HepG2 (cell line): Measurements from ENCODE around the gene COX15. TPM values are rescaled to one million over a fixed set of nuclear protein-coding genes. Genes with fewer than 3 reads are reported as not detected.

Source experiments
- ATAC-seq: fragments of 200-7000 bp; cut with Tn5 transposase; 3 replicates; pipeline ENCODE4 v1.9.1; 2020; ENCODE audit warnings: mild to moderate bottlenecking, moderate library complexity
- BruUV-seq: library from RNA; stranded (reverse); fragments of 400-500 nt; replicated peaks from 2 replicates; lab custom pipeline; 2021; lab: Mats Ljungman, UMichigan
- CTCF ChIA-PET: fragments of 300-600 bp; formaldehyde crosslinking; extraction: SDS; loops from one replicate; lab custom pipeline; 2021; ENCODE audit warnings: low total read pairs, inconsistent platforms, low intra/inter-chr PET ratio; lab: Yijun Ruan, JAX
- POLR2A ChIA-PET: fragments of 350-600 bp; sonication (Branson Sonifier 250); formaldehyde crosslinking; loops from one replicate; lab custom pipeline; 2020; ENCODE audit warnings: antibody characterized with exemption, inconsistent platforms; lab: Yijun Ruan, JAX
- DNase-seq: peaks from one replicate; pipeline ENCODE4 v3.0.0-alpha.2; 2015; ENCODE audit warnings: low spot score
- FAIRE-seq: peaks from 3 replicates; lab custom pipeline; 2011; peaks lifted over from hg19 to GRCh38; lab: Jason Lieb, UNC
- H2AFZ ChIP-seq: one replicate; pipeline ENCODE4 v1.6.1; 2011; ENCODE audit warnings: low read length, inconsistent platforms
- H3K27ac ChIP-seq: fragments of 300-600 bp; 3 replicates; pipeline ENCODE4 v1.8.0; 2011; ENCODE audit warnings: mixed run types, mild to moderate bottlenecking, mixed read lengths, low read length, inconsistent platforms; ENCODE audit not compliant: insufficient read depth; ENCODE audit errors: extremely low read length
- H3K27me3 ChIP-seq, 2 experiments: fragments of 200-600 bp in 1 of 2; 2 replicates in 1 of 2; 3 replicates in 1 of 2; pipeline versions ENCODE4 v1.6.0 to v1.8.0; 2011; ENCODE audit warnings: low read length in 2 of 2, mild to moderate bottlenecking in 2 of 2, moderate library complexity in 2 of 2, inconsistent platforms in 1 of 2; ENCODE audit not compliant: insufficient read depth in 2 of 2, control insufficient read depth in 1 of 2
- H3K36me3 ChIP-seq, 2 experiments: fragments of 200-600 bp in 1 of 2; replicated peaks in 1 of 2; 2 replicates in 1 of 2; 3 replicates in 1 of 2; pipeline versions ENCODE4 v1.5.1 to v1.8.0; 2011; ENCODE audit warnings: low read length in 2 of 2, inconsistent platforms in 1 of 2; ENCODE audit not compliant: insufficient read depth in 2 of 2, control insufficient read depth in 1 of 2
- H3K4me1 ChIP-seq: 2 replicates; pipeline ENCODE4 v1.5.1; 2012; ENCODE audit warnings: low read length, inconsistent platforms; ENCODE audit not compliant: insufficient read depth
- H3K4me2 ChIP-seq: 2 replicates; pipeline ENCODE4 v1.6.0; 2011; ENCODE audit warnings: low read depth, low read length, inconsistent platforms
- H3K4me3 ChIP-seq, 3 experiments: fragments of 200-600 bp in 1 of 3; sonication (generic), shearing (Covaris generic) in 1 of 3; replicated peaks in 1 of 3; 2 replicates each; pipeline ENCODE4 v1.5.1; 2011 to 2016; ENCODE audit warnings: low read length in 3 of 3, inconsistent platforms in 2 of 3, low read depth in 2 of 3, mild to moderate bottlenecking in 2 of 3, control low read depth in 1 of 3, mixed read lengths in 1 of 3; ENCODE audit not compliant: insufficient read depth in 1 of 3
- H3K79me2 ChIP-seq: one replicate; pipeline ENCODE4 v1.6.1; 2011; ENCODE audit warnings: low read length, inconsistent platforms; ENCODE audit not compliant: insufficient read depth
- H3K9ac ChIP-seq: 2 replicates; pipeline ENCODE4 v1.6.0; 2011; ENCODE audit warnings: mild to moderate bottlenecking, low read depth, low read length, inconsistent platforms; ENCODE audit not compliant: insufficient read depth
- H3K9me3 ChIP-seq: 2 replicates; pipeline ENCODE4 v1.5.1; 2012; ENCODE audit warnings: mild to moderate bottlenecking, low read length
- H4K20me1 ChIP-seq: 2 replicates; pipeline ENCODE4 v1.6.0; 2011; ENCODE audit warnings: inconsistent platforms, mild to moderate bottlenecking, low read length, moderate library complexity; ENCODE audit not compliant: insufficient read depth
- GMEB1 ChIP-seq: sonication (generic); formaldehyde crosslinking; IDR thresholded peaks from 2 replicates; pipeline ENCODE4 v1.5.1; 2020; ENCODE audit warnings: missing genetic modification reagents, mild to moderate bottlenecking, borderline replicate concordance
- WGBS: methylation state at CpG from one replicate; pipeline ENCODE4 v1.1.6; 2017; ENCODE audit warnings: low lambda C conversion rate; 5-methylcytosine and 5-hydroxymethylcytosine counted together
- in situ Hi-C: cut with HindIII; loops from 2 replicates; pipeline ENCODE4 v1.10.0; 2017; ENCODE audit warnings: low pct_unique_long_range_greater_than_20kb; ENCODE audit not compliant: extremely low pct_ligation_motif_present
- intact Hi-C: fragments of 100-400 bp; cut with micrococcal nuclease; formaldehyde crosslinking; loops from one replicate; pipeline ENCODE4 v1.10.0; 2022; ENCODE audit not compliant: unreplicated experiment
- polyA plus RNA-seq, 8 experiments: library from polyadenylated mRNA; depleted of rRNA in 3 of 8; stranded (reverse) in 7 of 8; unstranded in 1 of 8; fragments of >200 nt; fragmentation: Illumina TruSeq in 4 of 8; extraction: Trizol in 4 of 8; gene quantifications; 2 replicates each; pipeline versions ENCODE4 v1.2.1 to v1.2.3, GENCODE V29; 2011 to 2016; ENCODE audit warnings: low read depth in 4 of 8, missing spikeins in 1 of 8, mixed read lengths in 1 of 8; ENCODE audit not compliant: insufficient read depth in 1 of 8
- total RNA-seq, 5 experiments: library from RNA; depleted of rRNA; stranded (reverse); fragments of >200 nt; fragmentation: Illumina TruSeq; extraction: Trizol; gene quantifications; 2 replicates each; pipeline ENCODE4 v1.2.3, GENCODE V29; 2016; ENCODE audit warnings: low read depth in 1 of 5
- TF ChIP-seq, protein P1 (sequence below), 2 experiments: sonication (generic) in 1 of 2; formaldehyde crosslinking in 1 of 2; IDR thresholded peaks; 2 replicates each; pipeline versions ENCODE4 v1.6.1 to v1.9.0; 2014 to 2022; ENCODE audit warnings: antibody characterized with exemption in 1 of 2, borderline replicate concordance in 1 of 2, inconsistent platforms in 1 of 2, low read depth in 1 of 2, missing genetic modification reagents in 1 of 2

The COX15 gene
- total and polyA plus RNA-seq, 2 of the 13 experiments (the other 11 are each of a cell fraction or from before 2014, with no cell fraction given), result 19.2 to 44.7 TPM

DNA sequence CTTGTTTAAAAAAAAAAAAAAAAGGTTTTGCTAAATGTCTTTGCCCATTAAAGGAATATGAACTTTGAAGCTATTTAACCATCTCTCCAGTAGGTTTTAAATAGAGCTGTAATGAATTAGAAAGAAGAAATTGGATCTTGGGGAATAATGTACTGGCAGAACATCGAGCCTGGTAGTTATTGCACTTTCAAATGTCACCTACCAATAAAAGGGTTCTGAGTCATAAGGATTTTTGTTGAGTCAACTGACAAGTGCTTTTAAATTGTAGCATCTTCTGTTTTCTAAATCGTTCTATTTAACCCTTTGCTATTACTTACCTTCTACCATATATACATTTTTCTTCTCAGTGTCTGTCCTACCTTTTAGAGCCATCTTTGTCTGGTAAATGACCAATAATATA lies 10.8 kb upstream of the COX15 start:
- Histone ChIP-seq H3K79me2 (peaks cover 13% of the 10 kb centered on the region), H3K9me3 (peaks cover 14% of the 10 kb centered on the region), H4K20me1 (no peaks in the 10 kb centered on the region), H3K27me3 (no peaks in the 10 kb centered on the region), H3K4me1 (peaks cover 6% of the 10 kb centered on the region; the same call in 1 of the 2 replicates), H3K27ac (no peak overlapping the region), H3K4me3 (no peak overlapping the region), H2AFZ (no peak overlapping the region), H3K4me2 (no peak overlapping the region), H3K36me3 (peaks cover 11 to 70% of the 10 kb centered on the region in 2 experiments), H3K9ac (no peak overlapping the region)
- intact Hi-C loops, result no loop called here
- no peak for TF ChIP-seq GMEB1 (CRISPR knock-in tag)
- TF ChIP-seq, protein P1, sequence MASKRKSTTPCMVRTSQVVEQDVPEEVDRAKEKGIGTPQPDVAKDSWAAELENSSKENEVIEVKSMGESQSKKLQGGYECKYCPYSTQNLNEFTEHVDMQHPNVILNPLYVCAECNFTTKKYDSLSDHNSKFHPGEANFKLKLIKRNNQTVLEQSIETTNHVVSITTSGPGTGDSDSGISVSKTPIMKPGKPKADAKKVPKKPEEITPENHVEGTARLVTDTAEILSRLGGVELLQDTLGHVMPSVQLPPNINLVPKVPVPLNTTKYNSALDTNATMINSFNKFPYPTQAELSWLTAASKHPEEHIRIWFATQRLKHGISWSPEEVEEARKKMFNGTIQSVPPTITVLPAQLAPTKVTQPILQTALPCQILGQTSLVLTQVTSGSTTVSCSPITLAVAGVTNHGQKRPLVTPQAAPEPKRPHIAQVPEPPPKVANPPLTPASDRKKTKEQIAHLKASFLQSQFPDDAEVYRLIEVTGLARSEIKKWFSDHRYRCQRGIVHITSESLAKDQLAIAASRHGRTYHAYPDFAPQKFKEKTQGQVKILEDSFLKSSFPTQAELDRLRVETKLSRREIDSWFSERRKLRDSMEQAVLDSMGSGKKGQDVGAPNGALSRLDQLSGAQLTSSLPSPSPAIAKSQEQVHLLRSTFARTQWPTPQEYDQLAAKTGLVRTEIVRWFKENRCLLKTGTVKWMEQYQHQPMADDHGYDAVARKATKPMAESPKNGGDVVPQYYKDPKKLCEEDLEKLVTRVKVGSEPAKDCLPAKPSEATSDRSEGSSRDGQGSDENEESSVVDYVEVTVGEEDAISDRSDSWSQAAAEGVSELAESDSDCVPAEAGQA (IDR thresholded peaks at IDR 0.05; ENCODE audit: low read depth), result no peak
- TF ChIP-seq, protein P1 (CRISPR knock-in tag; IDR thresholded peaks at IDR 0.05; ENCODE audit: borderline replicate concordance), result no peak
- BruUV-seq, result no TSS peak
- ATAC-seq (no peak), DNase-seq (no peak), FAIRE-seq (no peak)
- CTCF ChIA-PET, result no interaction called here
- 97% methylated on average over 2 of the region's 2 CpGs for WGBS
- in situ Hi-C loops, result no loop called here
- POLR2A ChIA-PET, result no interaction called here
